Neural cell (in vitro differentiated cells): ENCODE data around the gene SETBP1. TPM values are rescaled to one million over a fixed set of nuclear protein-coding genes. Genes with fewer than 3 reads are reported as not detected.

ENCODE experiments used
- H2AFZ ChIP-seq: fragments of 200-600, 300-800 bp; sonication (generic), shearing (Covaris generic); 2 replicates; pipeline ENCODE4 v1.6.0; 2014; ENCODE audit warnings: low read depth, mild to moderate bottlenecking, antibody characterized with exemption, low read length, moderate library complexity
- H3F3A ChIP-seq: fragments of 200-600 bp; shearing (Covaris generic); 2 replicates; pipeline ENCODE4 v1.6.1; 2016; ENCODE audit warnings: mild to moderate bottlenecking, moderate library complexity, mixed read lengths, antibody characterized with exemption, low read length; ENCODE audit not compliant: insufficient read depth, poor library complexity, severe bottlenecking
- H3K27ac ChIP-seq: fragments of 200-600, 300-800 bp; sonication (generic), shearing (Covaris generic); 2 replicates; pipeline ENCODE4 v1.5.1; 2014; ENCODE audit warnings: mild to moderate bottlenecking, low read length, moderate library complexity
- H3K27me3 ChIP-seq: fragments of 300-800, 200-600 bp; sonication (generic), shearing (Covaris generic); 2 replicates; pipeline ENCODE4 v1.6.0; 2014; ENCODE audit warnings: mild to moderate bottlenecking, low read depth, low read length, moderate library complexity; ENCODE audit not compliant: insufficient read depth
- H3K36me3 ChIP-seq: fragments of 300-800, 200-600 bp; sonication (generic), shearing (Covaris generic); 2 replicates; pipeline ENCODE4 v1.5.1; 2014; ENCODE audit warnings: mild to moderate bottlenecking, antibody characterized with exemption, low read length, moderate library complexity; ENCODE audit not compliant: insufficient read depth
- H3K4me2 ChIP-seq: fragments of 300-800, 200-600 bp; sonication (generic), shearing (Covaris generic); 2 replicates; pipeline ENCODE4 v1.6.0; 2014; ENCODE audit warnings: mild to moderate bottlenecking, low read length
- H3K4me3 ChIP-seq: fragments of 300-800, 200-600 bp; sonication (generic), shearing (Covaris generic); 2 replicates; pipeline ENCODE4 v1.5.1; 2014; ENCODE audit warnings: mild to moderate bottlenecking, low read length, moderate library complexity
- H3K79me2 ChIP-seq: fragments of 200-600 bp; shearing (Covaris generic); replicated peaks from 2 replicates; pipeline ENCODE4 v1.6.0; 2014; ENCODE audit warnings: mild to moderate bottlenecking, low read length, moderate library complexity; ENCODE audit not compliant: insufficient read depth
- H3K9ac ChIP-seq: fragments of 300-800, 200-600 bp; sonication (generic), shearing (Covaris generic); 2 replicates; pipeline ENCODE4 v1.6.1; 2016; ENCODE audit warnings: mild to moderate bottlenecking, low read length, mixed read lengths
- H3K9me2 ChIP-seq: fragments of 200-600 bp; shearing (Covaris generic); 2 replicates; pipeline ENCODE4 v1.6.1; 2016; ENCODE audit warnings: mild to moderate bottlenecking, low read length, mixed read lengths; ENCODE audit not compliant: insufficient read depth
- H3K9me3 ChIP-seq: fragments of 200-600, 300-800 bp; sonication (generic), shearing (Covaris generic); 2 replicates; pipeline ENCODE4 v1.6.1; 2016; ENCODE audit warnings: mild to moderate bottlenecking, mixed run types, low read length, moderate library complexity, mixed read lengths
- H4K20me1 ChIP-seq: fragments of 200-600 bp; shearing (Covaris generic); 2 replicates; pipeline ENCODE4 v1.6.1; 2016; ENCODE audit warnings: mild to moderate bottlenecking, mixed run types; ENCODE audit not compliant: insufficient read depth
- CTCF ChIP-seq: fragments of 450-650 bp; IDR thresholded peaks from 2 replicates; pipeline ENCODE4 v1.5.1; 2014; ENCODE audit warnings: antibody characterized with exemption, mild to moderate bottlenecking, moderate library complexity; ENCODE audit not compliant: poor library complexity, severe bottlenecking
- EP300 ChIP-seq: fragments of 450-650 bp; conservative IDR thresholded peaks from 2 replicates; pipeline ENCODE4 v1.6.1; 2014; ENCODE audit warnings: antibody characterized with exemption, mild to moderate bottlenecking, moderate library complexity; ENCODE audit not compliant: poor library complexity, severe bottlenecking
- EZH2 ChIP-seq: fragments of 200-600, 300-800 bp; shearing (Covaris generic), sonication (generic); IDR thresholded peaks from 2 replicates; pipeline ENCODE4 v1.6.1; 2014; ENCODE audit warnings: antibody characterized with exemption, low read length, borderline replicate concordance, mild to moderate bottlenecking; ENCODE audit not compliant: insufficient read depth, poor library complexity, severe bottlenecking
- MXI1 ChIP-seq: fragments of 450-650 bp; conservative IDR thresholded peaks from 2 replicates; pipeline ENCODE4 v1.6.1; 2014; ENCODE audit warnings: antibody characterized with exemption, mild to moderate bottlenecking; ENCODE audit not compliant: poor library complexity, severe bottlenecking
- POLR2AphosphoS5 ChIP-seq: IDR thresholded peaks from 2 replicates; pipeline ENCODE4 v1.6.1; 2012
- RAD21 ChIP-seq: fragments of 450-650 bp; conservative IDR thresholded peaks from 2 replicates; pipeline ENCODE4 v1.6.1; 2014; ENCODE audit warnings: antibody characterized with exemption, mild to moderate bottlenecking, moderate library complexity
- REST ChIP-seq: IDR thresholded peaks from 2 replicates; pipeline ENCODE4 v1.6.1; 2012; ENCODE audit warnings: borderline replicate concordance
- SMC3 ChIP-seq: fragments of 450-650 bp; conservative IDR thresholded peaks from 2 replicates; pipeline ENCODE4 v1.6.1; 2014; ENCODE audit warnings: antibody characterized with exemption, mild to moderate bottlenecking, moderate library complexity; ENCODE audit not compliant: poor library complexity
- TAF1 ChIP-seq: IDR thresholded peaks from 2 replicates; pipeline ENCODE4 v1.6.1; 2012; ENCODE audit warnings: low read depth
- polyA plus RNA-seq: library from polyadenylated mRNA; depleted of rRNA; stranded (reverse); fragments of >200 nt; gene quantifications from 2 replicates; pipeline ENCODE4 v1.2.3, GENCODE V29; 2014

SETBP1 gene
- polyA plus RNA-seq, 1 donor from 2014 or later, result 13.7 TPM

GRCh38 chr18:44911260-44911659 lies 230.6 kb downstream of the SETBP1 start:
- TF ChIP-seq TAF1 (no peak), POLR2AphosphoS5 (no peak), RAD21 (no peak), EZH2 (no peak), CTCF (no peak), EP300 (no peak), SMC3 (no peak), MXI1 (no peak), REST (no peak)
- no peak overlapping the region for H3K4me3 ChIP-seq
- peaks cover 37% of the 10 kb centered on the region for H3K79me2 ChIP-seq
- no peaks in the 10 kb centered on the region for H3F3A ChIP-seq
- H3K9ac ChIP-seq, result no peak overlapping the region
- no peaks in the 10 kb centered on the region for H3K36me3 ChIP-seq
- no peaks in the 10 kb centered on the region for H3K9me3 ChIP-seq
- H2AFZ ChIP-seq, result no peak overlapping the region
- H3K27me3 ChIP-seq, result no peaks in the 10 kb centered on the region
- H3K4me2 ChIP-seq, result no peak overlapping the region
- H3K27ac ChIP-seq, result no peak overlapping the region
- H4K20me1 ChIP-seq, result no peaks in the 10 kb centered on the region
- no peaks in the 10 kb centered on the region for H3K9me2 ChIP-seq

- H3K9me2 ChIP-seq, result no peaks in the 10 kb centered on the region
- no peak overlapping the region for H3K9ac ChIP-seq
- no peaks in the 10 kb centered on the region for H3F3A ChIP-seq
- no peaks in the 10 kb centered on the region for H3K27me3 ChIP-seq
- H3K79me2 ChIP-seq, result peaks cover 37% of the 10 kb centered on the region
- H4K20me1 ChIP-seq, result no peaks in the 10 kb centered on the region
- H3K9me3 ChIP-seq, result no peaks in the 10 kb centered on the region
- no peak overlapping the region for H3K27ac ChIP-seq
- no peak overlapping the region for H2AFZ ChIP-seq
- H3K4me3 ChIP-seq, result no peak overlapping the region
- TF ChIP-seq CTCF, result no peak
- no peak for TF ChIP-seq EP300
- TF ChIP-seq TAF1, result no peak
- no peak for TF ChIP-seq SMC3
- TF ChIP-seq MXI1, result no peak
- TF ChIP-seq REST, result no peak
- no peak for TF ChIP-seq RAD21
- TF ChIP-seq POLR2AphosphoS5, result no peak
- TF ChIP-seq EZH2, result no peak
- no peak overlapping the region for H3K4me2 ChIP-seq
- H3K36me3 ChIP-seq, result no peaks in the 10 kb centered on the region
Observed at GRCh38 chr18:44911773-44912172, 231.1 kb downstream of the SETBP1 start.
